Activated CD4-positive, alpha-beta memory T cell treated with anti-CD3 and anti-CD28 coated beads for 36 hours (primary cell): ENCODE data around the gene ZC3H7B. TPM values are rescaled to one million over a fixed set of nuclear protein-coding genes. Genes with fewer than 3 reads are reported as not detected.

ENCODE experiments used
- CTCF ChIA-PET: fragments of 350-600 bp; sonication (Branson Sonifier 250); formaldehyde crosslinking; loops from one replicate; lab custom pipeline; 2021; ENCODE audit warnings: antibody characterized with exemption, inconsistent platforms; lab: Charles Lee
- POLR2A ChIA-PET: fragments of 350-600 bp; sonication (Branson Sonifier 250); formaldehyde crosslinking; loops from one replicate; lab custom pipeline; 2021; ENCODE audit warnings: antibody characterized with exemption; lab: Charles Lee
- DNase-seq: peaks from one replicate; pipeline ENCODE4 v3.0.0-alpha.2; 2020
- H3K27ac Mint-ChIP-seq: one replicate; pipeline ENCODE4 v1.8.0; 2021; ENCODE audit warnings: mixed read lengths
- H3K27me3 Mint-ChIP-seq: one replicate; pipeline ENCODE4 v1.8.0; 2021; ENCODE audit warnings: mixed read lengths
- H3K36me3 Mint-ChIP-seq: one replicate; pipeline ENCODE4 v1.8.0; 2021; ENCODE audit warnings: mixed read lengths
- H3K4me1 Mint-ChIP-seq: one replicate; pipeline ENCODE4 v1.8.0; 2021; ENCODE audit warnings: low read depth, mixed read lengths
- H3K4me3 Mint-ChIP-seq: one replicate; pipeline ENCODE4 v1.8.0; 2021; ENCODE audit warnings: mild to moderate bottlenecking, mixed read lengths
- H3K9me3 Mint-ChIP-seq: one replicate; pipeline ENCODE4 v1.8.0; 2021; ENCODE audit warnings: mixed read lengths
- intact Hi-C: fragments of 100-400 bp; cut with micrococcal nuclease; formaldehyde crosslinking; loops from one replicate; pipeline ENCODE4 v1.15.1; 2023
- total RNA-seq, 2 experiments: library from RNA; stranded (reverse); gene quantifications; one replicate each; pipeline ENCODE4 v1.2.3, GENCODE V29; 2021

Gene ZC3H7B
- total RNA-seq, 2 experiments from 2014 or later: 37.7 to 39.3 TPM

- Mint-ChIP-seq H3K4me1 (peaks cover 10% of the 10 kb centered on the region), H3K4me3 (no peak overlapping the region), H3K27ac (no peak overlapping the region), H3K27me3 (no peaks in the 10 kb centered on the region), H3K9me3 (no peaks in the 10 kb centered on the region), H3K36me3 (no peaks in the 10 kb centered on the region)
- DNase-seq: no peak
- ChIA-PET POLR2A (no interaction called here), CTCF (interaction anchor here (0.7 to 1.7 kb wide), 2 partner anchors 26 to 106 kb away, joined by 3 to 5 read pairs; no protein-coding TSS in a partner anchor)
- intact Hi-C loops: no loop called here
Measured at GRCh38 chr22:41377846-41378245, 76.5 kb downstream of the ZC3H7B start.

- Mint-ChIP-seq H3K27ac (no peak overlapping the region), H3K4me1 (peaks cover 15% of the 10 kb centered on the region), H3K36me3 (no peaks in the 10 kb centered on the region), H3K27me3 (no peaks in the 10 kb centered on the region), H3K9me3 (no peaks in the 10 kb centered on the region), H3K4me3 (peak overlapping the region; percentile 81)
- ChIA-PET POLR2A (interaction anchor here (0.5 to 1.9 kb wide), 7 partner anchors 20 to 940 kb away, joined by 3 to 11 read pairs (median 4); partner anchors contain the start of genes ACO2, DESI1, PHF5A and PMM1), CTCF (interaction anchor here (0.6 to 1.5 kb wide), 3 partner anchors 20 to 136 kb away, joined by 3 to 8 read pairs (median 3); no protein-coding TSS in a partner anchor)
- DNase-seq: no peak
- intact Hi-C loops: loop anchor here (1.0 to 5.0 kb wide), 8 partner anchors 63 to 524 kb away; partner anchors contain the start of genes DESI1, L3MBTL2, RANGAP1 and RBX1
Measured at GRCh38 chr22:41380993-41381328, 79.6 kb downstream of the ZC3H7B start.

GRCh38 chr22:41381329-41382097 lies 80.2 kb downstream of the ZC3H7B start, which contains the start of gene TEF:
Gene TEF (plus strand): TSS chr22:41381942. CDS start chr22:41382045, 103 bp downstream.
- peak; percentile 98 for DNase-seq
- Mint-ChIP-seq H3K4me3 (peak within 1 kb of the TSS; percentile 81), H3K27me3 (no peaks in the 10 kb centered on the region), H3K27ac (peak within 1 kb of the TSS; percentile 86), H3K4me1 (peaks cover 15% of the 10 kb centered on the region), H3K9me3 (no peaks in the 10 kb centered on the region), H3K36me3 (no peaks in the 10 kb centered on the region)
- intact Hi-C loops: loop anchor here (1.0 to 5.0 kb wide), 8 partner anchors 63 to 524 kb away; partner anchors contain the start of genes DESI1, L3MBTL2, RANGAP1 and RBX1
- ChIA-PET CTCF (interaction anchor here (0.6 to 1.3 kb wide), 4 partner anchors 20 to 144 kb away, joined by 3 to 14 read pairs (median 3); no protein-coding TSS in a partner anchor), POLR2A (interaction anchor here (0.5 to 1.9 kb wide), 10 partner anchors 18 to 239 kb away, joined by 3 to 11 read pairs (median 4); partner anchors contain the start of genes ACO2, DESI1, PHF5A and PMM1)

GRCh38 chr22:41382098-41382578 lies 80.8 kb downstream of the ZC3H7B start:
- peaks cover 15% of the 10 kb centered on the region for H3K4me1 Mint-ChIP-seq
- ChIA-PET POLR2A (interaction anchor here (0.9 to 1.9 kb wide), 5 partner anchors 64 to 208 kb away, joined by 4 to 11 read pairs (median 4); partner anchors contain the start of genes ACO2, PHF5A, PMM1 and RANGAP1), CTCF (interaction anchor here (1.0 to 1.3 kb wide), 2 partner anchors 22 to 145 kb away, joined by 3 to 14 read pairs; no protein-coding TSS in a partner anchor)
- peak overlapping the region; percentile 69 for H3K27ac Mint-ChIP-seq
- no peaks in the 10 kb centered on the region for H3K27me3 Mint-ChIP-seq
- H3K4me3 Mint-ChIP-seq: peak overlapping the region; percentile 81
- intact Hi-C loops: loop anchor here (5.0 kb wide), 3 partner anchors 80 to 525 kb away; partner anchors contain the start of genes L3MBTL2, ST13, XPNPEP3 and ZC3H7B
- H3K36me3 Mint-ChIP-seq: no peaks in the 10 kb centered on the region
- no peaks in the 10 kb centered on the region for H3K9me3 Mint-ChIP-seq
- DNase-seq: peak; percentile 67

DNA sequence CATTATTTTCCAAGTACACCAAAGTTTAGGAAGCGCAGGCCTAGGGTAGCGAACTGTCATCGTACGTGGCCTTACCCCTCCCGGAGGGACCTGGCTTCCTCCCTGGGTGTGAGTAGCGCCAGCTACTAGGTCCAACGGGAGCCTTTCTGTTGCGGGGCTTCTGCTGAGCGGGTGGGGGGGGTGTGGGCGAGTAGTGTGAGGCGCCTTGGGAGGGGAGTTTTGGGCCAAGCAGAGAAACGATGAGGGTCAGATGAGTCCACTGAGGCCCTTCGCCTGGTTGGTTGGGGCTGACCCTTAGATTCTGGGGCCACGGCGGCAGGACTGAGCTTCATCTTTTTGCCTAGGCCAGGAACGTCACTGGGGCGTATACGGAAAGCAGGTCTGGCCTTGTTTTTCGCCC lies 81.3 kb downstream of the ZC3H7B start:
- ChIA-PET POLR2A (no interaction called here), CTCF (interaction anchor here (1.0 to 1.8 kb wide), 3 partner anchors 21 to 145 kb away, joined by 3 to 14 read pairs (median 5); no protein-coding TSS in a partner anchor)
- intact Hi-C loops: loop anchor here (5.0 kb wide), 3 partner anchors 80 to 525 kb away; partner anchors contain the start of genes L3MBTL2, ST13, XPNPEP3 and ZC3H7B
- Mint-ChIP-seq H3K27ac (peak overlapping the region; percentile 69), H3K36me3 (no peaks in the 10 kb centered on the region), H3K27me3 (no peaks in the 10 kb centered on the region), H3K9me3 (no peaks in the 10 kb centered on the region), H3K4me1 (peaks cover 15% of the 10 kb centered on the region), H3K4me3 (peak overlapping the region; percentile 81)
- DNase-seq: peak; percentile 11

DNA sequence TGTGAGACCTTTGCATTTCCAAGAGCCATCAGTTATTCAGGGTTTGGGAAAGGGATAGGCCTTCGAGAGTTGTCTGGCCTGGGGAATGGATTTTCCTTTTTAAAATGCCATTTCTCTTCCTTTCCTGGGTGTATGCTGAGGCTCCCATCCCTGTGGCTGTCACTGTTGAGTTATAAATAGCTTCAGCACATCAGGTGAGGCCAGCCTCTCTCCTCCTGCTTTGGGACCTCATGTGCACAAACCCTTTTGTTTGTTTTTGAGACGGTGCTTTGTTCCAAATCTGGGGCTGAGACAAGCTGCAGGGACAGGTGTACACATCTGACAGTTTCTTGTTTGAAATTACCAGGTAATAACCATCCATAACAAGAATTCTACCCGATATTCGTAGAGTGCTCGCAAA lies 81.8 kb downstream of the ZC3H7B start:
- ChIA-PET CTCF (interaction anchor here (0.7 to 1.8 kb wide), 2 partner anchors 21 to 142 kb away, joined by 3 to 5 read pairs; no protein-coding TSS in a partner anchor), POLR2A (no interaction called here)
- Mint-ChIP-seq H3K36me3 (no peaks in the 10 kb centered on the region), H3K9me3 (no peaks in the 10 kb centered on the region), H3K4me1 (peaks cover 15% of the 10 kb centered on the region), H3K4me3 (peak overlapping the region; percentile 43), H3K27ac (no peak overlapping the region), H3K27me3 (no peaks in the 10 kb centered on the region)
- intact Hi-C loops: loop anchor here (5.0 kb wide), 3 partner anchors 81 to 526 kb away; partner anchors contain the start of genes L3MBTL2, ST13, XPNPEP3 and ZC3H7B
- no peak for DNase-seq

DNA sequence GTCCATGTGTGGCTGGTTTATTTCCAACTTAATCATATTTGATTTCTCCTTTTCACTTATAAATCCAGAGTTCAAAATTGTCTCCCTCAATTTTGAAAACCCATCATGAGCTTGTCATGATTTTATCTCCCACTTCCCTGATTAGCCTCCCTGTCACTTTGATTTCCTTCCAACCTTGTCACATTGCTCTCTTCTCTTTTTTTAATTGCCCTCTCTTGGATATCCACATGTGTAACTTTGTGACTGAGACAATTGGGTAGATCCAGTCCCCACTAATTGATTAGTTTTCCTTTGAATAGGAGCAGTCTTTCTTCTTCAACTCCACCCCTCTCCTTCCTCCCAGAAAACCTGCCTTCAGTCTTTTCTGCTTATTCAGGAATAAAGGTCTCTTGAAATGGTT lies 82.8 kb downstream of the ZC3H7B start:
- Mint-ChIP-seq H3K4me1 (peaks cover 15% of the 10 kb centered on the region), H3K27ac (no peak overlapping the region), H3K9me3 (no peaks in the 10 kb centered on the region), H3K36me3 (no peaks in the 10 kb centered on the region), H3K27me3 (no peaks in the 10 kb centered on the region), H3K4me3 (no peak overlapping the region)
- DNase-seq: no peak
- intact Hi-C loops: loop anchor here (5.0 kb wide), 3 partner anchors 82 to 527 kb away; partner anchors contain the start of genes L3MBTL2, ST13, XPNPEP3 and ZC3H7B
- POLR2A ChIA-PET: no interaction called here
- CTCF ChIA-PET: interaction anchor here (0.5 to 1.8 kb wide), 2 partner anchors 16 to 20 kb away, joined by 3 to 5 read pairs; no protein-coding TSS in a partner anchor

DNA sequence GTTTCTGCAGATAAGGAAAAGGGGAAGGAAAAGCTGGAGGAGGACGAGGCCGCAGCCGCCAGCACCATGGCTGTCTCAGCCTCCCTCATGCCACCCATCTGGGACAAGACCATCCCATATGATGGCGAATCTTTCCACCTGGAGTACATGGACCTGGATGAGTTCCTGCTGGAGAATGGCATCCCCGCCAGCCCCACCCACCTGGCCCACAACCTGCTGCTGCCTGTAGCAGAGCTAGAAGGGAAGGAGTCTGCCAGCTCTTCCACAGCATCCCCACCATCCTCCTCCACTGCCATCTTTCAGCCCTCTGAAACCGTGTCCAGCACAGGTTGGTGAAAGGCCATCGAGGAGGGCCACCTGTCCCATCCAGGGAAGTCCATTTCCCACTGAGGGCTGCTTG lies 86.0 kb downstream of the ZC3H7B start:
- intact Hi-C loops: no loop called here
- H3K27me3 Mint-ChIP-seq: no peaks in the 10 kb centered on the region
- peaks cover 8% of the 10 kb centered on the region for H3K4me1 Mint-ChIP-seq
- H3K27ac Mint-ChIP-seq: no peak overlapping the region
- no peaks in the 10 kb centered on the region for H3K36me3 Mint-ChIP-seq
- no peak for DNase-seq
- CTCF ChIA-PET: interaction anchor here (0.6 kb wide), 1 partner anchor 623 kb away, joined by 3 read pairs; no protein-coding TSS in a partner anchor
- no peaks in the 10 kb centered on the region for H3K9me3 Mint-ChIP-seq
- no peak overlapping the region for H3K4me3 Mint-ChIP-seq
- POLR2A ChIA-PET: no interaction called here

GRCh38 chr22:41394012-41394356 lies 92.7 kb downstream of the ZC3H7B start:
- ChIA-PET CTCF (interaction anchor here (1.7 kb wide), 1 partner anchor 10 kb away, joined by 4 read pairs; no protein-coding TSS in a partner anchor), POLR2A (no interaction called here)
- Mint-ChIP-seq H3K9me3 (no peaks in the 10 kb centered on the region), H3K27ac (no peak overlapping the region), H3K36me3 (peaks cover 3% of the 10 kb centered on the region), H3K4me1 (no peaks in the 10 kb centered on the region), H3K4me3 (no peak overlapping the region), H3K27me3 (no peaks in the 10 kb centered on the region)
- no peak for DNase-seq
- intact Hi-C loops: no loop called here

DNA sequence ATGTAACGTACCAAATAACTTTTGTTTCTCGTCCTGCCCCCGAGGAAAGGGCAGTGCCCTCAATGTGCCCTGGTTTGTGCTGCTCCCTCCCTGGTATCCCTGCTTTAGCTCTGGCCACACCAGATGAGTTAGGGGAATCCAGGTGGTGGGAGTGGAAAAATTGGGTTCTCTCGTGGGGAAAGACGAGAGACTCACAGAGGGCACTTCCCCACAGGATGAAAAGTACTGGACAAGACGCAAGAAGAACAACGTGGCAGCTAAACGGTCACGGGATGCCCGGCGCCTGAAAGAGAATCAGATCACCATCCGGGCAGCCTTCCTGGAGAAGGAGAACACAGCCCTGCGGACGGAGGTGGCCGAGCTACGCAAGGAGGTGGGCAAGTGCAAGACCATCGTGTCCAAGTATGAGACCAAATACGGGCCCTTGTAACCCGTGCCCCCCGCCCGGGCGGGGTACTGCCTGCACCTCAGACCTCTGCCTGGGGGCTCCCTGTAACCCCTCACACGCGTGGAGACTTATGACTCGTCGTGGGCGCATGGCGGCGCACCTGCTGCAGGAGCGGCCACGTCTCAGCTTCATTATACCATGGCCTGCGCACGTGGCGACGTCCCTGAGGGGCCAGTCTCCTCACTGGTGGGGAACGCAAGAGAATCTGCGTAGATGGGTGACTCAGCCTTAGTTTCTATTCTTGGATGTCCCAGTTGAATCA lies 94.4 kb downstream of the ZC3H7B start:
- H3K4me1 Mint-ChIP-seq: no peaks in the 10 kb centered on the region
- intact Hi-C loops: no loop called here
- H3K27me3 Mint-ChIP-seq: no peaks in the 10 kb centered on the region
- H3K4me3 Mint-ChIP-seq: no peak overlapping the region
- H3K9me3 Mint-ChIP-seq: no peaks in the 10 kb centered on the region
- H3K36me3 Mint-ChIP-seq: peaks cover 3% of the 10 kb centered on the region
- POLR2A ChIA-PET: no interaction called here
- H3K27ac Mint-ChIP-seq: no peak overlapping the region
- CTCF ChIA-PET: no interaction called here
- DNase-seq: no peak

- H3K27me3 Mint-ChIP-seq: no peaks in the 10 kb centered on the region
- H3K4me1 Mint-ChIP-seq: no peaks in the 10 kb centered on the region
- no peak overlapping the region for H3K4me3 Mint-ChIP-seq
- H3K9me3 Mint-ChIP-seq: no peaks in the 10 kb centered on the region
- peaks cover 3% of the 10 kb centered on the region for H3K36me3 Mint-ChIP-seq
- intact Hi-C loops: no loop called here
- POLR2A ChIA-PET: no interaction called here
- no peak overlapping the region for H3K27ac Mint-ChIP-seq
- CTCF ChIA-PET: interaction anchor here (8.8 kb wide), 1 partner anchor 129 kb away, joined by 113 read pairs; no protein-coding TSS in a partner anchor
- no peak for DNase-seq
Measured at GRCh38 chr22:41397143-41397811, 96.0 kb downstream of the ZC3H7B start.
